HG02973 (cell line): ENCODE measurements around the gene ST3GAL4.
"Not testable (repeated sequence)": the region's sequence is repeated elsewhere in the genome, so short reads cannot be mapped to it uniquely, and the experiment has no call there.

Experiments
- ATAC-seq: cut with Tn5 transposase; IDR thresholded peaks from one replicate; pipeline ENCODE4 v1.9.1; 2021; ENCODE audit warnings: moderate library complexity; ENCODE audit not compliant: unreplicated experiment

Gene ST3GAL4

DNA sequence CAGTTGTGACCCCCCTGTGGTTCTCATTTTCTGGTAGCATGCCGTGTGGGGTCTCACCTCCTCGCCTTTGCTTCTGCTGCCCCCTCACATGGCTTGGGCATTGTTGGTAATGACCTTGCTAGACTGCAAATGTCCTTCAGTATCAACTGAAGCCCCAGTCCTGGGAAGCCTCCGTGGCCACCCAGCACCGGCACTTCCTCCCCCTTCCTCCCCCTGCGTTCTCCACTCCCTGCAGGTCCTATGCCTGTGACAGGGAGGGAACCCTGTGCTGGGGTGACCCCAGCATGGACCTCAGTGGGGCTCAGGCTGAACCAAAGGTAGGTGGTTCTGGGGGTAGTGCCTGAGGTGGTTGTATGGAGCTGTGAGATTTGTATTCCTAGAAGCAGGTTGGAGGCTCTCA lies 5.9 kb downstream of the ST3GAL4 start:
- no peak for ATAC-seq

DNA sequence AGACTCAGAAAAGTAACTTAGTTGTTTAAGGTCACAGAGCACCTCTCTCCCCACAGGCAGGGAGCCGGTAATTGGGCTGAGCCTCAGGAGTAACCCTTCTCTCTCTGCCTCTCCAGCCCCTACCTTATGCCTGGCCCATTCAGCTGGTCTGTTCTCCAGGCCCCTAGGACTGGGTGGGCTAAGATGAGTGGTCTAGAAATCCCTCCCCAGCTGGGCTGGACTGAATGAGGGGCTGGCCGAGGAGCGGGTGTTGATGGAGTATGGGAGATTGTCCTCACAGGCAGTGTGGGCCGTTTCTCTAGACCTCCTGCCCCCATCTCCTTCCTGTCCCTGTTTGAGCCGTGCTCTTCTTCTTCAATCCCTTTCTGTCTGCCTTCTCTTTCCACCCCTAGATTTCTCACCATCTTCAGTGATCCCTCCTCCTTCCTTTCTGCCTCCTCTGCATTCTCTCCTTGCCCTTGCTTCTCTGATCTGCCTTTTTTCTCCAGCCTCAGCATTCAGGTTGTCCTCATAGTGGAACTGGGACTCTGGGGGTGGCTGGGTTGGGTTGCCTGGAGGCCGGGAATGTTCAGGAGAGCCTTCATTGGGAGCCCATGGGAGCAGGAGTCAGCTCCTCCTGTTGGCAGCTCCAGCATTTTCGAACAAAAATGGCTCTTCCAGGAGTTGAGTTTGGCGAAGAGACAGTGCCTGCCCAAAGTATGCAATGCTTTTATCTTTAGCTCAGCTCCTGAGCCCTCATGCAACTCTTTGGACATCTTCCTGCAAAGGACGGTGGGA lies 7.6 kb downstream of the ST3GAL4 start:
- ATAC-seq, result no peak

DNA sequence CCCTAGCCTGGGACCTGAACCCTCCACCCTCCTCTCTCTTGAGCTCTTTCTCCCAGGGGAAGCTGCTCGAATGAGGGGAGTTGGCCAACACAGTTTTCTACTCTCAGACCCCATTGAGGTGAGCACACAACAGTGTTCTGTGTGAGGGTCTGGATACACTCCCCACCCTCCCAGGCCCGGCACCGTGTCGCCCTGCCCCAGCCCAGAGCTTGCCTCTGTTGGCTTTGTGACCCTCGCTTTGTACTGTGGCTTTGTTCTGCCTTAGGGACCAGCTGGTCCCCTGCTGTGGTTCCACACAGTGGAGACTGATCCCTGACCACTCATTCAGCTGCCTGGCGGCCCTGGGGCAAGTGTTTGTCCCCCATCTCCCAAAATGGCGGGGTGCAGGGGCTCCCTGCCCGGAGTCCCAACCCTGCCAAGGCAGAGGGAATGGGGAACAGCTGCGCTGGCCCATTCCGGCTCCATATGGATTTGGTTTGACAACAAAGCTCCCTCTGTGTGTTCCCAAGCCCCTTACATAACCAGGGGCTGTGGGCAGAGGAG lies 8.3 kb downstream of the ST3GAL4 start:
- no peak for ATAC-seq

DNA sequence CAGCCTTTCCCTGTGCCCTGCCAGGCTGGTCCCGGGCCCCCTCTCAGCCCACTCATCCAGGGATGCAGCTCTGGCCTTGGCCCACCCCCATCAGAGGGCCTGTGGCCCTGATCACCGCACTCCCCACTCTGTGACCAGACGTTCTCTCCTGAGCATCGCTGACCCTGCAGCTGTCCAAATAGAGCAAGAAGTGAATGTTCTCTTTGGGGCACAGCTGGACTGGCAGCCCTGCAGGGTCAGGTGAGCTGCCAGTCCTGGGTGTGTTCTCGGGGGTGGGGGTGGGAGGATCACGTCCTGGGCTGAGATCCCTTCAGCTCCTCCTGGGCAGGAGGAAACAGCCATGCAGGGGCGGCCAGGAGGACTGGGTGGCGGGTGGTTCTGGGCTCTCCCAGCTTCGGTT lies 9.2 kb downstream of the ST3GAL4 start:
- ATAC-seq, result not testable (repeated sequence)

DNA sequence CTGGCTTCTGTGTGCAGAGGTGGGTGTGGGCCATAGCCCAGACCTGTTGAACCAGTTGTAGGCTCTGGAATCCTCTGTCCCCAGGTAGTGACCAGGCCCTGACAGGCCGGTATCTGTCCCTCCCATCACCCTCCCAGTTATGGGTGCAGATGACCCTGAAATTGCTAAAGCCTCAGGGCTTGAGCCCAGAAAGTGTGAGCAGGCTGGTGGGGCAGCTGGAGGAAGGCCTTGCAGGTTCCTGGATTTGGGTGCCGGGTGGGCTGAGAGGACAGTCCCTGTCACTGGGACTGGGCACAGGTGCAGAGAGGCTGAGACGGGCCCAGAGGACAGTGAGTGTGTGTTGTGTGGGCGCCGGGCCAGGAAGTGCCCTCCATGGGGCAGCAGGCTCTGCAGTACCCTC lies 10.0 kb downstream of the ST3GAL4 start:
- not testable (repeated sequence) for ATAC-seq

DNA sequence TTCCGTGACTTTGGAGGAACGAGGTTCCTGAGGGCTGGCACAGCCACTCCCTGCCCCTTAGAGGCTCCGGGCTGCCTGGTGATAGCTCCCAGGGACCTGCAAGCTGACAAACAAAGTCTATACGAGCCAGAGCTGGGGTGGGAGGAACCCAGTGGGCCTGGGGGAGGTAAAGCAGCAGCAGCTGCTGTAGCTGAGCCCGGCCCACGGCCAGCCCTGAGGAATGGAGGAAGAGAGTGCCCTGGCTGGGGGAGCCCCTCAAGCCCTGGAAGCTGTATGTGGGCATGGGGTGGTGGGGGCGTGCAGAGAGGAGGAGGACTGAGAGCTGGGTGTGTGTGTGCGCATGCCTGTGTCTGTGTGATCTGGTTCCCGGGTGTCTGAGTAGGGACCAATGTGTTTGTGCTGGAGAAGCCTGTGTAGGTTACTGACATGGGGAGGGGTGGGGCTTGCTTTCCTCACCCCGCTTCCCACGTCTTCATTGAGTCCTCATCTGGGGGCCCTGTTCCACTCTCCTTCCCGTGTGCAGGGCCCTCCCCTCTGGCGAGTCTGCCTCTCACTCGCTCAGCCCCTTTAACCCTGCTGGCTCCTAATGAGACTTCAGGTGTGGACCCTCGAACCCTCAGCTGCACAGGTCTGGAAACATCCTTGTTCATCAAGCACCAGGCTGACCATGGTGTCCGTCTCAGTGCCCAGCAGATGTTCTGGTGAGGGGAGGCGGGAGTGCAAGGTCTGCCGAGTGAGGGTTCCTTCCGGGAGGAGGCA lies 10.8 kb downstream of the ST3GAL4 start:
- no peak for ATAC-seq

DNA sequence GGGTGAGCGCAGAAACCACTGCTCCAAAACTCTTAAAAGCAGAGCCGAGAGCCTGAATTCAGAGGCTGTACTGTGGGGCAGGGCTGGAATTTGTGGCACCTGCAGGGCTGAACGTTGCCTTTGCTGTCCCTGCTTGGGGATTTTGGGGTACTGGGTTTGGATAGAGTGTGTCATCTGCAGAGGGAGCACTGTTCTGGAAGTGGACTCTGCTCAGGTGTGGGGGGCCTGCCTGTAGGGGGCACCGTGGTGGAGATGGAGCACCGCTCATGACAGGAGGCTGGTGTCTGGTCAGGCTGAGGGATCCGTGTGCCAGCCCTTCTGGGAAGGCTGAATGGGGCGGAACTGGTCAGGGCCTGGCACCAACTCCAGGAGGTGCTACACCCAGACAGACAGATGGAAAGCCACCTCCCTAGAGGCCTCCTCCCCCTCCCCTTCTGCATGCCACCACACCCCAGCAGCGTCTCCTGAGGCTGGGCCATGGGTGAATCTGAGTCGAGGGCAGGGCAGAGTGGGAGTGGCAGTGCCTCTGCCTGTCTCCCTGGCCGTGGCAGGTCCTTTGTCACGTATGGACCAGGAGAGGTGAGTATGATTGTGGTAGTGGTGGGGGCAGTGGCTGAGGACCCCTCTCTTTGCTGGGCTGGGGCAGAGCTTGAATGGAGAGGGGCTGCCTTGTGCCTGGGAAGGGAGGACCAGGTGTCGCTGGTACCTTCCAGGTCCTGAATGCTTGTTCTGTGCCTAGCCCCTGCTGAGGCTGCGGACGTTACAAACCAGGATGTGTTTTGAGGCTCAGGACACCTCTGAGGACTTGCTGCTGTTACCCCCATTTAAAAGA lies 11.6 kb downstream of the ST3GAL4 start:
- ATAC-seq, result not testable (repeated sequence)

DNA sequence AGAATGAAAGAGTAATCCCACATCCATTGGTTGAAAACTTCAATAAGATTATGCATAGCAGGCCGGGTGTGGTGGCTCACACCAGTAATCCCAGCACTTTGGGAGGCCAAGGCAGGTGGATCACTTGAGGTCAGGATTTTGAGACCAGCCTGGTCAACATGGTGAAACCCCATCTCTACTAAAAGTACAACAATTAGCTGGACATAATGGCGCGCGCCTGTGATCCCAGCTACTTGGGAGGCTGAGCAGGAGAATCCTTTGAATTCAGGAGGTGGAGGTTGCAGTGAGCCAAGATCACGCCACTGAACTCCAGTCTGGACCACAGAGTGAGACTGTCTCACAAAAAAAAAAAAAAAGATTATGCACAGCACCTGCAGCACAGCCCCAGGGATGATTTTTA lies 12.3 kb downstream of the ST3GAL4 start:
- ATAC-seq, result not testable (repeated sequence)

DNA sequence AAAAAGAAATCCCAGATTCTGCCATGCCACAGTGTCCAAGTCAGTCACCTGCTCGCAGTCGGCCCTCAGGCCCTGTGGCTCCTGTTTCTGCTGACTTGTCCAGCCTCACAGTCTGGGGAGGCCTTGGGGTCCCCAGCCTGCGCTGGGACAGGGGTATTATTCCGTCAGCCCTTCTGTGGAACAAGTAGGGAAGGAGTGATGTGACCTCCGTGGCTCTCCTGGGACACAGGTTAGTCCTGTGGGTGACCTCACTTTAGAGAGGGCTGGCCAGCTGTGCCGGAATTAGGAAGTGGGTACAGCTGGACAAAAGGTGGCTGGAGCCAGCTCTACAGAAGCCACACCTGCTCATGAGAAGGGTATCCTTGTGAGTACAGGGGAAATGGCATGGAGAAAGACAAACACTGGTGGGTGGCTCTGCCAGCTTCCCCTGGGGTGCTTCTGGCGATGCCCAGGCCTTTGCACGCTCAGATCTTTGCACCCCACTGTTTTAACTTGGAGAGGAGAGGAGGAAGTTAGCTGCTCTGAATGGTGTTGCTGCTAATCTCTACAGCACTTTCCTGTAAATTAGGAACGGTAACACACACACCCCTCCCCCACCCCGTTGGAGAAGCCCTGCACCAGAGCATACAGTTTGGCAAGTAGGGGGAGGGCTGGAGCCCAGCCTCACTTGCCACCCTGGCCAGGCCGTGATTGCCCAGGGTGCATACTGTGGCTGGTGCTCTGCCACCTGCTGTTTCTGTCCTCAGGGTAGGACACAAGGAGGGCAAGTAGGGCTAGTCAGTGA lies 13.0 kb downstream of the ST3GAL4 start:
- ATAC-seq, result not testable (repeated sequence)

DNA sequence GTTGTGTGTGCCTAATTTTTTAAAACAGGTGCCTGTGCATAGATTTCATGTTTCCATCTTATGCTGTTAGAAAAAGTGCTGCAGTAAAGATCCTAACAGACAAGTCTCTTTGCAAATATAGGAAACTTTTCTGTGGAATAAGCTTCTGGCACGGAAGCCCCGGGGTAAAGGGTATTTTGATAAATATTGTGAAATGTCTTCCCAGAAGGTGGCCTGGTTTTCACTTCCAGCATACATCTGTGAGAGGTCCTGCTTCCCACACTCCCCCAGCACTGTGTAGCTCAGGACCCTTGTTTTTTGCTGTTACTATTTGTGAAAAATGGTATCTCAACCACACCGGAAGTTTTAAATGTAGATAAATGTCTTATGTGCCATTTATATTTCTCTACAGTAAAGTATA lies 14.5 kb downstream of the ST3GAL4 start:
- no peak for ATAC-seq

DNA sequence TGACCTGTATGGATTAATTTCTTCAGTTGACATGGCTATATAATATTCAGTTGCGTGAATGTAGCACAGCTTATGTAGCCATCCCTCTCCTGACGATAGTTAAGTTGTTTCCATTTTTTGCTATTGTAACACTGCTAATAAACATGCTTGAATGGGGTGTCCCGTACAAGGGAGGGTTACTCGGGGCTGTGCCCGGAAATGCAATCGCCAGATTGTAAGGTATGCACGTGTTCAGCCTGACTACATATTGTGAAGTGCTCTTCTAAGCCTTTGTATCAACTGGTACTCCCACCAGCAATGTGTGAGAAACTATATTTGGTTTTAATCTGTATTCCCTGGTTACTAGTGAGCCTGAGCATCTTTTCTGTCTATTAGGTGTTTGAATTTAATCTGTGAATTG lies 16.1 kb downstream of the ST3GAL4 start:
- ATAC-seq, result no peak

DNA sequence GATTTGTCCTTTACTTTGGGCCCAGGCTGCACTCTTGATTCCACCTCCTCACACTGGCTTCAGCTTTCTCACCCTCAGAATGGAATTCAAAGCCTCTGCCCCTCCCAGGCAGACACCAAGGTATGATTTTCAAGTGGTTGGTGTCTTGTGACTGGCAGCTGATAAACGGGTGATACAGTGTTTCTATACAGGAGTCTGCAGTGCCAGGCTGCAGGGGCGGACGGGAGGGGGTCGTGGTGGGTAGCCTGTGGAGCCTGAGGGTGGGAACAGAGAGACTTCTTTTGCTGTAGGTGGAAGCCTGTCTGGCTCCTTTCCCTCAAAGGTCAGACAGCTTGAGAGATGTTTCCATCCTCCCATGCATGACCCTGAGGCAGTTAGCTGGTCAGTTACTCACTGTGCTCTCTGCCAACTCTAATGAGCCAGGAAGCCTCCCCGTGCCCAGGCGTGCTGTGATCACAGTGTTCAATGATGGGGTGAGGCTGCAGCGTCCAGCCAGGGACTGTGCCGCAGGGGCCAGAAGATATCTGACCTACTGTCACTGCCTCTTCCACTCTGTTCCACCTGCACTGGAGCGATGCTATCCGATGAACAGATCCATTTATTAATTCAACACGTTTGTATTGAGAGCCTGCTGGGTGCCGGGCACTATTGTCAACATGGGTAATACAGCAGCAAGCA lies 18.0 kb downstream of the ST3GAL4 start:
- ATAC-seq, result not testable (repeated sequence)

DNA sequence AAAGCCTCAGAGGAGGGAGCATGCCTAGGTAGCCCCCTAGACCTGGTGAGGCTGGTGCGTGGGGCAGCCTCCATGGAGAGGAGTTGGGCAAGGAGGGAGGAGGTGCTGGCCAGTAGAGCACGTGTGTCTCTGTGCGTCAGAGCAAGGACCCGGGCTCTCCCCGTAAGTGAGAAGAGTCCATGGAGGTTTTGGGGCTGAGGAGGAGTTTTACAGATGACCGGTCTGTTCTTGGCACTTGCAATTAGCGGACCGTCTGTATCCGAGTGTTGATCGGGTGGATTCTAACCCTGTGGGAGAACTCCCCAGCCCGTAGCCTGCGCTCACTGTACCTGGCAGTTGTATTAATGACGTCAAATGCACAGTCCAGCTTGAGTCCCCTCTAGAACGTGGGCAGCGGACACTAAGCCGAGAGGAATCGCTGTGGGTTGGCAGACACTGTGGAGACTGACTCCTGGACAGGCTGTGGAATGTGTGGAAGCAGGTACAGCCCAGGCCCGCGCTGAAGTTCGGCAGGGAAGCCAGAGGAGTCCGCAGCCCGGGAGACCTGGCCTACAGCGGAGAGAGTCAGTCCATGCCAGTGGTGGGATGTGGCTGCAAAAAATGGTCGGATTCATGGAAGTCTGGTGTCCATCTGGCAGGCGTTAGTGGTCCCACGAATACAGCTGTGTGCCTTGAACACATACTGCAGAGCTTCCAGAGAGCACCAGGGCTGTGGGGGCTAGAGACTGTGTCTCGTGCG lies 19.2 kb downstream of the ST3GAL4 start:
- ATAC-seq, result not testable (repeated sequence)

DNA sequence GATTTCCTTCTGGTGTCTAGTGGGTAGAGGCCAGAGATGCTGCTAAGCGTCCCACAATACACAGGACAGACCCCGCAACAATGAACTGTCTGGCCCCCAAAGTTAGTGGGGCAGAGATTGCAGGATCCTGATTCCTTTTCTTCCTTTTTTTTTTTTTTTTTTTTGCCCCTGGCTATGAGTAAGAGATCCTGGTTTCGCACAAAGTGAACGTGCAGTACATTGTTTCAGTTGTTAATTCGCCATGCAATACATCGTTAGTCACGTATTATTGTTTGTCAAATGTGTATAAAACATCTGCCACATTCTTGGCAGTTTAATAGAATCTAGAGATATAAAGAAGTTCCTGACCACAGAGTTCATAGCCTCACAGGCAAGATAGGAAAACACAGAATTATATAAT lies 20.2 kb downstream of the ST3GAL4 start:
- no peak for ATAC-seq

DNA sequence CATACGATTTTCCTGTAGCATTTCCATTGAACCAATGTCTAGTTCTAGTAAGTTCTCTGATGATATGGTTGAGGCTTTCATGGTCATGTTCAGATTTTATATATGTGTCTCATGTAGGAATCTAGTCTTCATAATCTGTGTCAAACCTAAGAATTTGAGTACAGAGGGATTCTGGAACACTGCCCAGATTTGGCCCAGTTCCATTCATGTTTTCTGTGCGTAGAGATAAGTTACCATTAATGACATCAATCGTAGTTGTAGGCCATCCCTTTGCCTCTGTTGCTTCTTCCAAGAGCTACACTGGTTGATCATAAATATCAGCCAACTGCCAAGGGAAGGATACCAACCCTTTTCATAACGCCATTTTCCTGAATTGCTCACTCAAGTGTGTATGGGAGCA lies 23.3 kb downstream of the ST3GAL4 start:
- ATAC-seq, result no peak

DNA sequence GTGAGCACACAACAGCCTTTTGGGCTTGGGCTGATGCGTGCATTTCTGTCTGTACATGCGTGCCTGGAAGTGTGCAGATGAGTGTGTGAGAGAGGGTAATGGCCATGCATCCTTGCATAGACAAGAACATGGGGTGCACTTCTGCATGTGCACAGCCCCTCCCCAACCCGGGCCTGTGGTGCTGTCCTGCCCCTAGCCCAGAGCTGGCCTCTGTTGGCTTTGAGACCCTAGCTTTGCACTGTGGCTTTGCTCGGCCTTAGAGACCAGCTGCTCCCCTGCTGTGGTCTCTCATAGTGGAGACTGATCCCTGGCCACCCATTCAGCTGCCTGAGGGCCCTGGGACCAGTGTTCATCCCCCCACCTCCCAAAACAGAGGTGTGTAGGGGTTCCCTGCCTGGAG lies 25.4 kb downstream of the ST3GAL4 start:
- no peak for ATAC-seq

DNA sequence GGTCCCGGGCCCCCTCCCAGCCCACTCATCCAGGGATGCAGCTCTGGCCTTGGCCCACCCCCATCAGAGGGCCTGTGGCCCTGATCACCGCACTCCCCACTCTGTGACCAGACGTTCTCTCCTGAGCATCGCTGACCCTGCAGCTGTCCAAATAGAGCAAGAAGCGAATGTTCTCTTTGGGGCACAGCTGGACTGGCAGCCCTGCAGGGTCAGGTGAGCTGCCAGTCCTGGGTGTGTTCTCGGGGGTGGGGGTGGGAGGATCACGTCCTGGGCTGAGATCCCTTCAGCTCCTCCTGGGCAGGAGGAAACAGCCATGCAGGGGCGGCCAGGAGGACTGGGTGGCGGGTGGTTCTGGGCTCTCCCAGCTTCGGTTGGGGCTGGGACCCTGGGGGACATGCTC lies 26.5 kb downstream of the ST3GAL4 start:
- not testable (repeated sequence) for ATAC-seq

DNA sequence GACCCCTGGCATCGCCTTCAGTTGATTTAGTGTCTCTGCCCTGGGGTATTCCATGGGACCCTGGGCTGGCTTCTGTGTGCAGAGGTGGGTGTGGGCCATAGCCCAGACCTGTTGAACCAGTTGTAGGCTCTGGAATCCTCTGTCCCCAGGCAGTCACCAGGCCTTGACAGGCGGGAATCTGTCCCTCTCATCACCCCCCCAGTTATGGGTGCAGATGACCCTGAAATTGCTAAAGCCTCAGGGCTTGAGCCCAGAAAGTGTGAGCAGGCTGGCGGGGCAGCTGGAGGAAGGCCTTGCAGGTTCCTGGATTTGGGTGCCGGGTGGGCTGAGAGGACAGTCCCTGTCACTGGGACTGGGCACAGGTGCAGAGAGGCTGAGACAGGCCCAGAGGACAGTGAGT lies 27.2 kb downstream of the ST3GAL4 start:
- ATAC-seq, result not testable (repeated sequence)
